Lower leg skin (tissue), 4 donors: Measurements from ENCODE around the gene RNF180. TPM values are rescaled to one million over a fixed set of nuclear protein-coding genes. Genes with fewer than 3 reads are reported as not detected.

ENCODE experiments used
- DNase-seq, 2 donors: peaks; one replicate each; pipeline ENCODE4 v3.0.0-alpha.2; 2019; ENCODE audit warnings: low spot score in 2 of 2
- H3K4me3 ChIP-seq: fragments of 200-600 bp; sonication (generic); 2 replicates; pipeline ENCODE4 v1.5.1; 2017; ENCODE audit warnings: mild to moderate bottlenecking, low read depth; ENCODE audit not compliant: poor library complexity, severe bottlenecking
- CTCF ChIP-seq, 3 donors: fragments of 450-650 bp; IDR thresholded peaks; one replicate each; pipeline ENCODE4 v1.5.1; 2016; ENCODE audit warnings: antibody characterized with exemption in 3 of 3, mild to moderate bottlenecking in 3 of 3, moderate library complexity in 2 of 3
- POLR2A ChIP-seq, 2 donors: fragments of 450-650 bp; IDR thresholded peaks; one replicate each; pipeline ENCODE4 v1.6.1; 2016 to 2017; ENCODE audit warnings: antibody characterized with exemption in 2 of 2, mild to moderate bottlenecking in 1 of 2, moderate library complexity in 1 of 2
- WGBS, 2 donors: methylation state at CpG; one replicate each; pipeline ENCODE4 v1.1.5; 2018; 5-methylcytosine and 5-hydroxymethylcytosine counted together
- intact Hi-C: fragments of 100-400 bp; cut with DNase I; formaldehyde crosslinking; loops from one replicate; pipeline ENCODE4 v1.15.0; 2023; ENCODE audit warnings: low total_unique reads
- total RNA-seq, 4 donors: library from RNA; depleted of rRNA; stranded (reverse); fragments of >200 nt; gene quantifications; one replicate each; pipeline ENCODE4 v1.1.0, GENCODE V29; 2016

RNF180 gene
- total RNA-seq, 4 donors from 2014 or later: 10.7 to 14.5 (median 14.0) TPM

- 25 to 36% methylated on average over 1 of the region's 1 CpG for WGBS, 2 donors
- H3K4me3 ChIP-seq: no peak overlapping the region
- no peak for TF ChIP-seq POLR2A (IDR thresholded peaks at IDR 0.05)
- no peak for TF ChIP-seq CTCF (IDR thresholded peaks at IDR 0.05)
Observed at GRCh38 chr5:64199425-64199824, 33.8 kb downstream of the RNF180 start.

GRCh38 chr5:64201996-64202395 is 36.4 kb downstream of the RNF180 start:
- H3K4me3 ChIP-seq: no peak overlapping the region
- 67 to 96% methylated on average over 1 of the region's 1 CpG for WGBS, 2 donors
- TF ChIP-seq CTCF (IDR thresholded peaks at IDR 0.05) (no peak), POLR2A (IDR thresholded peaks at IDR 0.05) (no peak)
- intact Hi-C loops: no loop called here
- DNase-seq: no peak

More at GRCh38 chr5:64199425-64199824, 33.8 kb downstream of the RNF180 start:
- intact Hi-C loops: no loop called here
- no peak for DNase-seq

GRCh38 chr5:64206653-64207052 is 41.0 kb downstream of the RNF180 start:
- 54 to 65% methylated on average over 2 of the region's 2 CpGs for WGBS, 2 donors
- TF ChIP-seq POLR2A (IDR thresholded peaks at IDR 0.05) (no peak), CTCF (IDR thresholded peaks at IDR 0.05) (no peak)
- H3K4me3 ChIP-seq: no peak overlapping the region
- no peak for DNase-seq
- intact Hi-C loops: no loop called here

- 17 to 24% methylated on average over 1 of the region's 1 CpG for WGBS, 2 donors
- no peak for TF ChIP-seq CTCF (IDR thresholded peaks at IDR 0.05)
- no peak for TF ChIP-seq POLR2A (IDR thresholded peaks at IDR 0.05)
- intact Hi-C loops: no loop called here
- no peak overlapping the region for H3K4me3 ChIP-seq
- no peak for DNase-seq
Observed at GRCh38 chr5:64207978-64208377, 42.3 kb downstream of the RNF180 start.

- TF ChIP-seq POLR2A (IDR thresholded peaks at IDR 0.05): no peak
- no peak for TF ChIP-seq CTCF (IDR thresholded peaks at IDR 0.05)
- intact Hi-C loops: no loop called here
- no peak overlapping the region for H3K4me3 ChIP-seq
- DNase-seq: no peak
Observed at GRCh38 chr5:64209353-64209752, 43.7 kb downstream of the RNF180 start.

GRCh38 chr5:64210866-64211265 is 45.2 kb downstream of the RNF180 start:
- DNase-seq: no peak
- H3K4me3 ChIP-seq: no peak overlapping the region
- no peak for TF ChIP-seq POLR2A (IDR thresholded peaks at IDR 0.05)
- no peak for TF ChIP-seq CTCF (IDR thresholded peaks at IDR 0.05)
- intact Hi-C loops: no loop called here
